HG02884 (cell line): ENCODE measurements around the gene SLC7A7.
A peak's percentile ranks its signal among the peaks of the same experiment; 100 is the strongest.
"Not testable (repeated sequence)": the region's sequence is repeated elsewhere in the genome, so short reads cannot be mapped to it uniquely, and the experiment has no call there.

Source experiments
- ATAC-seq: cut with Tn5 transposase; IDR thresholded peaks from one replicate; pipeline ENCODE4 v1.9.1; 2021; ENCODE audit warnings: mild to moderate bottlenecking, moderate library complexity; ENCODE audit not compliant: unreplicated experiment

The SLC7A7 gene

GRCh38 chr14:22822016-22822570 is 6.9 kb upstream of the SLC7A7 start:
- ATAC-seq, result no peak

- ATAC-seq, result no peak
Observed at GRCh38 chr14:22821193-22822015, 6.2 kb upstream of the SLC7A7 start.

- no peak for ATAC-seq
Observed at GRCh38 chr14:22820731-22821130, 5.5 kb upstream of the SLC7A7 start.

DNA sequence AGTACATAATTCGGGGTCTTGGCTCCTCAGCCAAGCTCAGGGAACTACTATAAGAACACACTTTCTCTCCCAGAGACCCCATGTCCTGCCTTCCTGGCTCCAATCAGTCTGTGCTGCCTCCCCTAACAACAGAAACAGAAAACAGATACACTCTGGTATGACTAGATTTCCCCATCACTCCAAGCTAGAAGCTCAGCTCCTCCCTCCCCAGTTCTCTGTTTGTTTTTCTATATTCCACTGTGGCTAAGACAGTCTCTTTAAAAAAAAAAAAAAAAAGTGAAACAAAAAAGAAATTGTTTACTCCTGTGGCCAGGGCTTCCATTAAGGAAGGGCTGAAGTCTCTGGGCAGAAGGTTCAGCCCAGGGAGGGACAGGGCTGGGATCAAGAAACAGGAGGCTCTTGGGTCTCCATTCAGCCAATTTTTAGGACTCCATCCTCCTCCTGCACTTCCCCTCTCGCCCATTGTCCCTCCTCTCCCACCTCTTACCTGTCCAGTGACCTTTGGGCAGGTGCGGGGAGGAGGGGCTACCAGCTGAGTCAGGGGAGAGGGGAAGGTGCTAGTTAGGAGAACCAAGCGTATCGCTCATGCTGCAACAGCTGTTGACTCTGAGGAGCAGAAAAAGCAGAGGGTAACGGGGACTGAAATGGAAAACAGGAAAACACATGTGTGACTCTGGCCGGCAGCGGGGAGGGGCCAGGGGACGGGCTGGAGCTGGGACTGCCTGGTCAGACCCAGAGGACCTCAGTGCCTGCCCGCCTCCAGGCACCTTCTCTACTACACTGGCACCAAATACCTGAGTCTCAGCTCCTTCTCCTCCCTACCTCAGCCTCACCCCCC is 4.1 kb upstream of the SLC7A7 start:
- ATAC-seq, result no peak

- ATAC-seq, result no peak
Observed at GRCh38 chr14:22814373-22814772, 862 bp downstream of the SLC7A7 start.

DNA sequence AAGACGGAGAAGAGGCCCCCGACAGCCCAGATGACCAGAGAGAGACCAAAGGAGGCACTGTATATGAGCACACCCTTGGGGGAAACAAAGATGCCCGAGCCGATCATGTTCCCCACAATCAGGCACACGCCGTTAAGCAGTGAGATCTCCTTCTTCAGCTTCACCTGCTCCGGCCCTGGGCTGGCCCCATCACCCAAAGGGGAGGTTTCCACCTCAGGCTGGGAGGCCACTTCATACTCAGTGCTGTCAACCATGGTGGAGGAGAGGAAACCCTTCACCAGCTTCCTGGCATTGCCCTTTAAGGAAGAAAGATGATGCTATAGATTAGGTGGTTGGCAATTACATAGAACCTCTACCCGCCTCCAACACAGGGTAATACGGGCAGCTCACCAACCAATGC is 2.1 kb downstream of the SLC7A7 start:
- no peak for ATAC-seq

GRCh38 chr14:22812744-22813143 is 2.5 kb downstream of the SLC7A7 start:
- no peak for ATAC-seq

- no peak for ATAC-seq
Observed at GRCh38 chr14:22811722-22812121, 3.5 kb downstream of the SLC7A7 start.

- ATAC-seq, result no peak
Observed at GRCh38 chr14:22808388-22809209, 6.6 kb downstream of the SLC7A7 start.

- ATAC-seq, result no peak
Observed at GRCh38 chr14:22807432-22808087, 7.7 kb downstream of the SLC7A7 start.

DNA sequence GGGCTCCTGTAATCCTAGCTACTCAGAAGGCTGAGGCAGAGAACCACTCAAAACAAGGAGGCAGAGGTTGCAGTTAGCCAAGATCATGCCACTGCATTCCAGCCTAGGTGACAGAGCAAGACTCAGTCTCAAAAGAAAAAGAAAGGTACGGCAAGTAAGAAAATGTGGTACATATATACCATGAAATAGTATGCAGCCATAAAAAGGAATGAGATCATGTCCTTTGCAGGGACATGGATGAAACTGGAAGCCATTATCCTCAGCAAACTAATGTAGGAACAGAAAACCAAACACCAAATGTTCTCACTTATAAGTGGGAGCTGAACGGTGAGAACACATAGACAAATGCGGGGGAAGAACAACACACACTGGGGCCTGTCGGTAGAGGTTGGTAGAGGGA is 10.0 kb downstream of the SLC7A7 start:
- ATAC-seq, result not testable (repeated sequence)

DNA sequence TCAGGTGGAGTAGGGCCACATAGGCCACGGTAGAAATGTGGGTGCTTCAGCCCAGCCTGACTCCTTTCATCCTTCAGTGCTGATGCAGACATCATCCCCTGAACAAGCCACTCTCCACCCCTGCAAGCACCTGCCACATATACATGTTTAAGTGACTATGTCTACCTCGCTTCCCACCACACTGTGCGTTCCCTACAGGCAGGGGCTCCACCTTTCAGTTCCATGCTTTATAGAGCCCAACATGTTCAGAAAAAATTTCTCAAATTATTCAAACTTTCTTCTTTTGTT is 11.6 kb downstream of the SLC7A7 start:
- peak; percentile 60 for ATAC-seq

DNA sequence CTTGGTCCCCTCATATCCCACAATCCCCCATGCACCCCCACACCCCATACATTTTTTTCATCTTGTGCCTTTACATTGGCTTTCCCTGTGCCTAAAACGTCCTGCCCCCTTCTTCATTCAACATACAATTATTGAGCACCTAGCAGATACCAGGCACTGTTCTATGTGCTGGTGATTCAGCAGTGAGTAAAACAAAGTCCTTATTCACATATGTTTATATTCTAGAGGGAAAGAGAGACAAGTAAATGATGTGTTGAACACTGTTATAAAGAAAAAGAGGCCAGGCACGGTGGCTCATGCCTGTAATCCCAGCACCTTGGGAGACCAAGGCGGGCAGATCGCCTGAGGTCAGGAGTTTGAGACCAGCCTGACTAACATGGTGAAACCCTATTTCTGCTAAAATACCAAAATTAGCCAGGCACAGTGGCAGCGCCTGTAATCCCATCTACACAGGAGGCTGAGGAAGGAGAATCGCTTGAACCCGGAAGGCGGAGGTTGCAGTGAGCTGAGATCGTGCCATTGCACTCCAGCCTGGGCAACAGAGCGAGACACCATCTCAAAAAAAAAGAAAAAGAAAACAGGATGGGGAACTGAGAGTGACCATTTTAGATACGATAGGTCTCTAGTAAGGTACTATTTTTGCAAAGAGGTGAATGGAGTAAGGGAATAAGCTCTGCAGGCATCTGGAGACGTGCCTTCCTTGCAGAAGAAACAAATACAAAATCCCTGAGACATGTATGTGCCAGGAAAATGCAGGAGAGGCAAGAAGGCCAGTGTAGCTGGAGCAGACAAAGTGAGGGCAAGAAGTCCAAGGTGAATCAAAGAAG is 12.2 kb downstream of the SLC7A7 start:
- ATAC-seq, result peak; percentile 50

- no peak for ATAC-seq
Observed at GRCh38 chr14:22801716-22802115, 13.5 kb downstream of the SLC7A7 start.

DNA sequence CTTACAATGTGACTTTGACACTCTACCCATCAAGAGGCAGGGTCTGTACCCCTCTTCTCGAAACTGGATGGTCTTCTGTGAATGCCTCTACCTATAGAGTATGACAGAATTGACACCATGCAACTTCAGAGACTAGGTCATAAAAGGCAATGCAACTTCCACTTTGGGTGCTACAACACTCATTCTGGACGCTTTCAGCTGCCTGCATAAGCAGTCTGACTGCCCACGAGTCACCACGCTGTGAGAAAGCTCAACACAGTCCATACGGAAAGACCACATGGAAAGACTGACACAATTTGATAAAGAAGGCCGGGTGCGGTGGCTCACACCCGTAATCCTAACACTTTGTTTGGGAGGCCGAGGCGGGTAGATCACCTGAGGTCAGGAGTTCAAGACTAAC is 14.9 kb downstream of the SLC7A7 start:
- ATAC-seq, result no peak

DNA sequence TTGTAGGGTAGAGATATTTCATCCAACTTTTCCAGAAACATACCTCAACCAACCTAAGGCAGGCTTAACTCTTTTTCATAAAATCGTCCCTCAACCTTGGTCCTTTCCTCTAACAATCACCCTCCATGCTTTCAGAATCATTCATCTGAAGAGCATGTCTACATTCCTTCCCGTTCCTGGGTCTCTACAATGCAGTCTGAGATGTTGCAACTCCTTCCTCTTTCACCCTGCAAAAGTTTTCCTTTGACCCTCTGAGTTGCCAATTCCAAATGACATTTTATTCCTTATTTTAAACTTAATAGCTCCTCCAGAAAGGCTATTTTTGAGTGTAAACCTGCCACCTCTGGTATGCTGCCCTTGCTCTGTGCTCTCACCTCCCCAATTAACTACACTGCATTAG is 16.7 kb downstream of the SLC7A7 start:
- ATAC-seq, result no peak

GRCh38 chr14:22797017-22797917 is 18.0 kb downstream of the SLC7A7 start:
- no peak for ATAC-seq

DNA sequence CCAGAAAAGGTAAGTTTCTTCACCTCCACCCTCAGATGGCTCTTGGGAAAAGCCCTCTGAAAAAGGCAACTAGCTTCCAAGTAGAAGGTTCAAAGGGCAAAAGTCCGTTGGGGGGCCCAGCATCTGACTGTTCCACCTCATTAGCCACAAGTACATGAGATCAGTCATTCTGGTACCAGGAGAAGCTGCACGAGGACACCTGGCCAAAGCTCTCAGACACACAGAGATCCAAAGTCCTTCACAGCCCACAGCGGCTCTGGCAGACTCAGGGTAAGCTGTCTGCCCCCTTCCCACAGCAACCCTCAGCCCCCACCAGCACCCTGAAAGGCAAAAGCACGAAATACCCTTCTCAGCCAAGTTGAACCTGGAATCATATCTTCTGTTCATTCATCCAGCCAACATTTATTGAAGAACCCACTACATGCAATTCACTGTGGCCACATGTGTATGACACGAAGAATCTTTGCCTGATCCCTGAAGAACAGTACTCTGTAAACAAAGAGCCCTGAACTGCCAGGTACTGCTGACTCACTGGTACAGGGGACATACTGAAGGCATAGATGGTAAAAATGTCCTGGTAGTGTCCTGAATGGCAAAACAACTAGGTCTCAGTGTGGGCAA is 19.0 kb downstream of the SLC7A7 start:
- ATAC-seq, result peak; percentile 51
